Epithelial cell of proximal tubule (primary cell): ENCODE measurements around the gene SYT6. TPM values are rescaled to one million over a fixed set of nuclear protein-coding genes. Genes with fewer than 3 reads are reported as not detected.

Source experiments
- DNase-seq: peaks from one replicate; pipeline ENCODE4 v3.0.0-alpha.2; 2011; ENCODE audit warnings: low read depth
- H3K4me3 ChIP-seq: 2 replicates; pipeline ENCODE4 v1.5.1; 2011; ENCODE audit warnings: low read depth, mild to moderate bottlenecking, low read length
- total RNA-seq: library from RNA; depleted of rRNA; stranded (reverse); fragments of >200 nt; gene quantifications from 2 replicates; pipeline ENCODE4 v1.2.3, GENCODE V29; 2015
- TF ChIP-seq, protein P1 (sequence below): conservative IDR thresholded peaks from 2 replicates; pipeline ENCODE4 v1.5.1; 2012; ENCODE audit warnings: low read depth, mild to moderate bottlenecking, low read length

SYT6 gene
- total RNA-seq, 1 donor from 2014 or later, result not detected

DNA sequence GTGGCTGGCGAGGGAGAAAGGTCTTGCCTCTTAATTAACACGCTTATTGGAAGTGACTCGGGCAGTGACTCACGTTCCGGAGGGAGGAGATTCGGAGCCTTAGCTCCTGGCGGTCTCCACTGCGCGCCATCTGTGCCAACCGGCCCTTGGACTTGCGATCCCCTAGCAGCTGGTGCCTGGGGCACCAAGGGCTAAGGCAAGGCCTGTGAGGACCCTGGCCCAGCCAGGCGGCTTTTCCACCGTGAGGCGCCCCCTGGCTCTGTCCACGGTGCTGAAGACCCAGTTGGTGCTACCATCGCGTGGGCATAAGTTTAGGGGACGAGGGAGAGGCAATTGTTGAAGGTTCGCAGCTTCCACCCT, 1.3 kb upstream of the SYT6 start:
- no peak for DNase-seq
- no peak overlapping the region for H3K4me3 ChIP-seq

DNA sequence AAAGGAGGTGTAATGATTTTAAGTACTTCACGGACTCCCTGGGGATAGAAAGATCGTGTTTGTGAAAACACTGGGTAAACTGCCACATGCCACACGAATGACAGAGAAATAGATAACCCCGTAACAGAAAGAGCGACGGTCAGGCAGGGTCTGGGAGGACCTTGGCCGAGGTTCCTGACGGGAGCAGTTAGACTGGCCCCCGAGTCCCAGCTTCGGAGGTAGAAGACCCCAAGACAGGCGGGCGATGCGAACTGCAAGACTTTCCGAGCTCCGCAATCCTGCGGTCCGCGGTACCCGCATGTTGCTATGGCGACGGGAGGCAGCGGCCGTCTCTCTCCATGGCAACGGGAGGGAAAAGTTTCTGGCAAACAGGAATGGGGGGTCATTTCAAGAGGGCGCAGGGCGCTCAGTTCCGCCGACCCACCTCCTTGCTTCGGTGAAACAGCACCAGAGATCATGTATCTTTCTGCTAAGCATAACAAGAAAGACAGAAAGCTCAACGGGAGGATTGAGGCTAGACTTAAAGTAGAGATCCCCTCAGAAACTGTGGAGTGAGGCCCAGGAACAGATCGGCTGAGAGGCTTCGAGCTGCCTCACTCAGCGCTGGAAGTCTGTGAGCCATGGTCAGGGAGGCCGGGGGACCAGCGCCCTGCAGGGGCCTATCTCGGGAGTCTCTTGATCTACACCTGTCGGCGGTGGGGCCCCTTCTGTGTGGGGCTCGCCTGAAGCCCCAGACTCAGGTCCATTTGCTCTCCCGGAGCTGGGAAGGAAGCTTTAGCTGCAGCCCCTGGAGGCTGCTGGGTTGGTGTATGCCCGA, 685 bp upstream of the SYT6 start:
- no peak for DNase-seq
- TF ChIP-seq, protein P1, sequence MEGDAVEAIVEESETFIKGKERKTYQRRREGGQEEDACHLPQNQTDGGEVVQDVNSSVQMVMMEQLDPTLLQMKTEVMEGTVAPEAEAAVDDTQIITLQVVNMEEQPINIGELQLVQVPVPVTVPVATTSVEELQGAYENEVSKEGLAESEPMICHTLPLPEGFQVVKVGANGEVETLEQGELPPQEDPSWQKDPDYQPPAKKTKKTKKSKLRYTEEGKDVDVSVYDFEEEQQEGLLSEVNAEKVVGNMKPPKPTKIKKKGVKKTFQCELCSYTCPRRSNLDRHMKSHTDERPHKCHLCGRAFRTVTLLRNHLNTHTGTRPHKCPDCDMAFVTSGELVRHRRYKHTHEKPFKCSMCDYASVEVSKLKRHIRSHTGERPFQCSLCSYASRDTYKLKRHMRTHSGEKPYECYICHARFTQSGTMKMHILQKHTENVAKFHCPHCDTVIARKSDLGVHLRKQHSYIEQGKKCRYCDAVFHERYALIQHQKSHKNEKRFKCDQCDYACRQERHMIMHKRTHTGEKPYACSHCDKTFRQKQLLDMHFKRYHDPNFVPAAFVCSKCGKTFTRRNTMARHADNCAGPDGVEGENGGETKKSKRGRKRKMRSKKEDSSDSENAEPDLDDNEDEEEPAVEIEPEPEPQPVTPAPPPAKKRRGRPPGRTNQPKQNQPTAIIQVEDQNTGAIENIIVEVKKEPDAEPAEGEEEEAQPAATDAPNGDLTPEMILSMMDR, result no peak
- no peak overlapping the region for H3K4me3 ChIP-seq

More for the DNA sequence above, 1.3 kb upstream of the SYT6 start:
- TF ChIP-seq, protein P1, result no peak

DNA sequence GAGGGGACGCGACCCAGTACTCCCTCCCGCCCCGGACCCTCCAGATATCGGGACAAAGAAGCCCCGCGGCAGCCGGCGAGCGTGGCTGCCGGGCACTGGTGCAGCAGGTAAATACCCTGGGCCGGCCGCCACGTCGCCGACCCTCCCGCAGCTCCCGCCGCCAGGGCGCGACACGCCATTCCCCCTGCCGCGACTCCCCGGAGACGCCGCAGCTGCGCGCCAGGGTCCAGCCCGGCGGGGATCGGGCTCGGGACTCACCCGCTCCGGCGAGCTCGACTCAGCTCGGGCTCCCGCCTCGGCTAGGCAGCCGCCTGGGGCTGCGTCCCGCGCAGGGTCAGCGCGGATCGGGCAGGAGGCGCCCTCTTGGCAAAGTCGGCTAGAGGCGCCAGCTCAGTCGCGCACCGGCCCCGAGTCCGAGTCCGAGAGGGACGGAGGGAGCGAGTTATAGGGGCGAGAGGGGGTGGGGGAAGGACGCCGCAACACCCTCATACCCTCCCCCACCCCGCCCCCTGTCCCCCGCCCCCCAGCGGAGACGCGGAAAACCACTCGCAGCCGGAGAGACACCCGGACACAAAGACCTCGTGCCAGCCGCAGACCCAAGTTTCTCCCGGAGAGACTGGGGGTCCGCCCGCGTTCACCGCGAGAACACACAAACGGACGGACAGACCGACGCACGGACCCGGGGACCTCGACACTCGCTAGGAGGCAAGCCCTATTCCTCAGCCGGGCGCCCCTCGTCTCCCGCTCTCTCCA, 985 bp downstream of the SYT6 start:
- no peak overlapping the region for H3K4me3 ChIP-seq
- TF ChIP-seq, protein P1, result no peak
- no peak for DNase-seq

DNA sequence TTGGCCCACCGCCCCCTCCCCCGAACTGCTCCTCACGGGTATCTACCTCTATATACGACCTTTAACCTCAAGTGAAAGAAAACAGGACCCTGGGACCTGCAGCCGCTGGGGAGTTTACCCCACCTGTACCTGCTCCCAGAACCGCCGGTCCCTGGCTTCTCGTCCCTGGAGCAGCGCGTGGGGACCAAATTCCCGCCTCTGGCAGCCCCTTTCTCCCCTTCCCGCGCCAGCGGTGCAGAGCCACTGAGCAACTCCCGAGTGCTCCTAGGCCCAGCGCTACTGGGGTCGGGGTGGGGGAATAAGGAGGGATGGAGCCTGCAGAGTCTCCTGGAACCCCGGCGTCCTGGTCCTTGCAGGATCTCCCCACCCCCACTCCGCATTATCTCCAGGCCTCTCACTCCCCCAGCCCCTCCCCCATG, 1.6 kb downstream of the SYT6 start:
- no peak overlapping the region for H3K4me3 ChIP-seq
- TF ChIP-seq, protein P1, result no peak
- no peak for DNase-seq

GRCh38 chr1:114150016-114150415, 3.7 kb downstream of the SYT6 start:
- DNase-seq, result no peak
- TF ChIP-seq, protein P1, result no peak
- no peak overlapping the region for H3K4me3 ChIP-seq

GRCh38 chr1:114149211-114149610, 4.5 kb downstream of the SYT6 start:
- TF ChIP-seq, protein P1, result no peak
- H3K4me3 ChIP-seq, result no peak overlapping the region
- DNase-seq, result no peak
